HG03039 (cell line): ENCODE results near the gene COL18A1.
"Not testable (repeated sequence)": the region's sequence is repeated elsewhere in the genome, so short reads cannot be mapped to it uniquely, and the experiment has no call there.

Source experiments
- ATAC-seq: cut with Tn5 transposase; IDR thresholded peaks from one replicate; pipeline ENCODE4 v1.9.1; 2021; ENCODE audit warnings: mild to moderate bottlenecking, moderate library complexity; ENCODE audit not compliant: unreplicated experiment

The COL18A1 gene

GRCh38 chr21:45550522-45551210 lies 145.7 kb downstream of the COL18A1 start:
- ATAC-seq, result no peak

- no peak for ATAC-seq
These were observed 146.4 kb downstream of the COL18A1 start for GRCh38 chr21:45551316-45551715.

GRCh38 chr21:45551783-45552695 lies 147.1 kb downstream of the COL18A1 start:
- ATAC-seq, result no peak

- no peak for ATAC-seq
These were observed 147.9 kb downstream of the COL18A1 start for GRCh38 chr21:45552696-45553391.

- peak; percentile 50 for ATAC-seq
These were observed 149.7 kb downstream of the COL18A1 start for GRCh38 chr21:45554477-45555175.

- no peak for ATAC-seq
These were observed 150.2 kb downstream of the COL18A1 start for GRCh38 chr21:45555251-45555556.

- no peak for ATAC-seq
These were observed 150.8 kb downstream of the COL18A1 start for GRCh38 chr21:45555557-45556301.

- ATAC-seq, result no peak
These were observed 151.3 kb downstream of the COL18A1 start for GRCh38 chr21:45556302-45556644.

- ATAC-seq, result no peak
These were observed 152.0 kb downstream of the COL18A1 start for GRCh38 chr21:45556645-45557615.

- no peak for ATAC-seq
These were observed 152.7 kb downstream of the COL18A1 start for GRCh38 chr21:45557616-45558043.

- no peak for ATAC-seq
These were observed 153.2 kb downstream of the COL18A1 start for GRCh38 chr21:45558044-45558721.

- ATAC-seq, result no peak
These were observed 154.5 kb downstream of the COL18A1 start for GRCh38 chr21:45559216-45560105.

GRCh38 chr21:45560106-45561021 lies 155.4 kb downstream of the COL18A1 start:
- ATAC-seq, result no peak

- not testable (repeated sequence) for ATAC-seq
These were observed 156.3 kb downstream of the COL18A1 start for GRCh38 chr21:45561241-45561640.

GRCh38 chr21:45562402-45562801 lies 157.4 kb downstream of the COL18A1 start:
- ATAC-seq, result no peak

GRCh38 chr21:45562965-45563364 lies 158.0 kb downstream of the COL18A1 start:
- ATAC-seq, result no peak
